ENCODE results near the gene CNR2.
"Not testable (repeated sequence)": the region's sequence is repeated elsewhere in the genome, so short reads cannot be mapped to it uniquely, and the experiment has no call there.

CNR2 gene

GRCh38 chr1:23913212-23913880 is at the start of gene CNR2:
Gene CNR2, minus strand, starts transcription at chr1:23913362. Its CDS starts 37,745 bp downstream, at chr1:23875617.
- Histone ChIP-seq H3K27ac (no peak within 1 kb of the TSS), H3K4me3 (no peak within 1 kb of the TSS)
- TF ChIP-seq, protein P1, sequence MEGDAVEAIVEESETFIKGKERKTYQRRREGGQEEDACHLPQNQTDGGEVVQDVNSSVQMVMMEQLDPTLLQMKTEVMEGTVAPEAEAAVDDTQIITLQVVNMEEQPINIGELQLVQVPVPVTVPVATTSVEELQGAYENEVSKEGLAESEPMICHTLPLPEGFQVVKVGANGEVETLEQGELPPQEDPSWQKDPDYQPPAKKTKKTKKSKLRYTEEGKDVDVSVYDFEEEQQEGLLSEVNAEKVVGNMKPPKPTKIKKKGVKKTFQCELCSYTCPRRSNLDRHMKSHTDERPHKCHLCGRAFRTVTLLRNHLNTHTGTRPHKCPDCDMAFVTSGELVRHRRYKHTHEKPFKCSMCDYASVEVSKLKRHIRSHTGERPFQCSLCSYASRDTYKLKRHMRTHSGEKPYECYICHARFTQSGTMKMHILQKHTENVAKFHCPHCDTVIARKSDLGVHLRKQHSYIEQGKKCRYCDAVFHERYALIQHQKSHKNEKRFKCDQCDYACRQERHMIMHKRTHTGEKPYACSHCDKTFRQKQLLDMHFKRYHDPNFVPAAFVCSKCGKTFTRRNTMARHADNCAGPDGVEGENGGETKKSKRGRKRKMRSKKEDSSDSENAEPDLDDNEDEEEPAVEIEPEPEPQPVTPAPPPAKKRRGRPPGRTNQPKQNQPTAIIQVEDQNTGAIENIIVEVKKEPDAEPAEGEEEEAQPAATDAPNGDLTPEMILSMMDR (IDR thresholded peaks at IDR 0.05): no peak
- no peak for DNase-seq (ENCODE audit: low spot score)

DNA sequence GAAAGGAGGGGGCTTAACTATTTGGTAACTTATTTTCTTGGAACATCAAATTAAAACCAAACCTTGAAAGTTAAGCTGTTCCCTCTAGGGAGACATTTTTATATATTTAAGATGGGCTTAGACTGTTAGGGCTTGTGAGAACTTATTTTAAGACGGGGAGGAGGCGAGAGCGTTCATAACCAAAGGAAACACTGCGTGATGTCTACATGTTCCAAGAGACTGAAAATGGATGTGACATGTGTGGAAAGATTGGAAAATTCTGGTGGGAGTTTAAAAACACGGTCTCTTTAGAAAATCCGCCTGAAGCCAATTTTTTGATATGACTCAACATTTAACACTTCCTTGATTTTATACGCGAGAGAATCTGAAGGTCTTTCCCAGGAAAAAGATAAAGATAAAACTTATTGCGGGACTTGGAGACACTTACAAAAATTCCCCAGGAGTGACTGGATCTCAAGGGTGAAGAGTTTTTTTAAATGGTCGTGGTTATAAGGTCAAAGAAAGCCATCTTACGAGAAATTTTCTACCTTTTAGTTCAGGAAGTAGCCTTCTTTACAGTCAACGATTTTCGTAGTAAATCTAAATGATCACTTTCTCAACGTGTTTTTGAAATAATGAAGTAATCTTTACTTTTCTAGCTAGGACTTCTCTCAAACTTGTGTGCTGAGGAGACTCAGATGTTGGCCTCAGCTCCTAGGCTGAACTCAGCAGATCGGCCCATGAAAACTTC is 47.3 kb upstream of the CNR2 start:
- TF ChIP-seq, protein P1 (IDR thresholded peaks at IDR 0.05): no peak
- DNase-seq (ENCODE audit: low spot score): no peak
- peak overlapping the region; percentile 86 for H3K4me3 ChIP-seq

DNA sequence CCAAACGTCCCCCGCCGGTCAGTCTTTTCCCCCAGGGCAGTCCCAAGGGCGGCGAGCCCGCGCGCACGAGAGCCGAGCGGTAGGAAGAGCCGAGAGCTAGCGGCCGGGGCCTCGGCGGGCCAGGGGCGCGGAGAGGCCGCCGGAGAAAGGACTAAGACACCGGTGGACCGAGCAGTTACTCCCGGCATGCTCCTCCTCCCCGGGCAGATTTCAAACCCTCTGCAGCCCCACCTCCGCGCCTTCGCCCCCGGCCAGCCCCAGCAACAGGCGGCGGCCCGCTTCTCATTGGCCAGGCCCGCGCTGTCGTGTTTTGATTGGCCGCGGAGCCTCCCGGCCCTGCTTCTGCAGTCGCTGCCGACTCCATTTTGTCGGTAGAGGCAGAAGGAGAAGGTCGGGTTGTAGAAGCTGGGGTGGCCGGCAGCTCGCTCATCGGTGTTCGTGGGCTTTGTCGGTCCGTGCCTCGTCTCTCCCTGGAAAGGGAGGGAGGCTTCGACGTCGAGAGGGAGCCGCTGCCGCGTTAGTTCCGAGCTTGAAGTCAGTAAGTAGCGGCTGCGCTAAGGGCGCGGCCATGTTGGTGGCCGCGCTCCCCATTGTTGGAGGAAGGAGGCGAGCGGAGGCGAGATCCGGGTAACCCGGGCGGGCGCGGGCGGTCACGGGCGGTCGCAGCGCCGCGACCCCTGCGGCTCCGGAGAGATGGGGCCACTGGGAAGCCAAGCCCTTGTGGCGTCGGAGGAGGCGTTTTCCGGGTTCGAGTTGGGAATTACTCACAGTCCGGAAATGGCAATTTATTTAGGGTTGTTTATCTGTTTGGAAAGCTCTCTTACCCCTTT is 46.5 kb upstream of the CNR2 start, which contains the start of gene PNRC2:
PNRC2 (plus strand) TSS at position 368 of the 830 bp plus-strand sequence. CDS start 1,630 bp downstream, outside the sequence.
- Histone ChIP-seq H3K27ac (peak within 1 kb of the TSS; percentile 98 to 99), H3K4me3 (peak within 1 kb of the TSS; percentile 86)
- TF ChIP-seq, protein P1 (IDR thresholded peaks at IDR 0.05): no peak
- peak; percentile 98 for DNase-seq (ENCODE audit: low spot score)

More for the DNA sequence above, 47.3 kb upstream of the CNR2 start:
- peak overlapping the region; percentile 98 to 99 for H3K27ac ChIP-seq

- Histone ChIP-seq H3K27ac (peak overlapping the region; percentile 98 to 99), H3K4me3 (peak overlapping the region; percentile 86)
- TF ChIP-seq, protein P1 (IDR thresholded peaks at IDR 0.05): no peak
- DNase-seq (ENCODE audit: low spot score): peak; percentile 93
Measured at GRCh38 chr1:23958810-23959460, 45.8 kb upstream of the CNR2 start.

- not testable (repeated sequence) for DNase-seq (ENCODE audit: low spot score)
- Histone ChIP-seq H3K27ac (peak overlapping the region; percentile 98 to 99), H3K4me3 (peak overlapping the region; percentile 86)
Measured at GRCh38 chr1:23958040-23958809, 45.1 kb upstream of the CNR2 start.

- TF ChIP-seq, protein P1 (IDR thresholded peaks at IDR 0.05): no peak
- Histone ChIP-seq H3K4me3 (no peak overlapping the region), H3K27ac (no peak overlapping the region)
- DNase-seq (ENCODE audit: low spot score): no peak
Measured at GRCh38 chr1:23957096-23957495, 43.9 kb upstream of the CNR2 start.

Data from coronary artery (tissue), 2 donors.